ENCODE data around the gene MXRA8. TPM values are rescaled to one million over a fixed set of nuclear protein-coding genes. Genes with fewer than 3 reads are reported as not detected.

MXRA8 gene
- total and polyA plus RNA-seq, 2 donors (not counting 3 experiments of a cell fraction or from before 2014, with no cell fraction given), result 0.82 to 1.9 TPM

GRCh38 chr1:1346501-1346890 is 11.9 kb downstream of the MXRA8 start:
- no peak for TF ChIP-seq EZH2 (IDR thresholded peaks at IDR 0.05; ENCODE audit: borderline replicate concordance, low read depth, low read length, severe bottlenecking)
- no peak for TF ChIP-seq GATA2 (IDR thresholded peaks at IDR 0.05; ENCODE audit: insufficient read depth, insufficient read length, low read depth, low read length)
- no peak for TF ChIP-seq MYC (IDR thresholded peaks at IDR 0.05; ENCODE audit: low read depth, low read length)
- TF ChIP-seq POLR2A (IDR thresholded peaks at IDR 0.05; ENCODE audit: low read depth, low read length), result no peak
- TF ChIP-seq POLR2AphosphoS5 (IDR thresholded peaks at IDR 0.05; ENCODE audit: insufficient read depth, low read depth, low read length), result no peak
- no peak for TF ChIP-seq FOS (IDR thresholded peaks at IDR 0.05; ENCODE audit: borderline replicate concordance, insufficient read depth, low read length)
- no peak for TF ChIP-seq JUN (IDR thresholded peaks at IDR 0.05; ENCODE audit: borderline replicate concordance, insufficient read depth, insufficient read length, low read depth)
- TF ChIP-seq MAX (IDR thresholded peaks at IDR 0.05; ENCODE audit: insufficient read depth, insufficient read length), result no peak
- TF ChIP-seq CTCF (IDR thresholded peaks at IDR 0.05; ENCODE audit: extremely low read depth in 1 of 2, insufficient read depth in 1 of 2, low read depth in 1 of 2, low read length in 2 of 2), result no peak
- H2AFZ ChIP-seq (ENCODE audit: low read depth, low read length), result no peak overlapping the region
- peaks cover 10% of the 10 kb centered on the region for H3K4me1 ChIP-seq (ENCODE audit: control insufficient read depth, extremely low read depth, insufficient read depth, low read length)
- ChIA-PET POLR2A (no interaction called here), CTCF (interaction anchor here (0.6 to 2.0 kb wide), 3 partner anchors 26 to 123 kb away, joined by 3 to 6 read pairs (median 4); no protein-coding TSS in a partner anchor)
- no peak overlapping the region for H3K27ac ChIP-seq (ENCODE audit: insufficient read depth, low read depth, low read length)
- DNase-seq (ENCODE audit: low read depth, low spot score) (no peak), FAIRE-seq (no peak)
- intact Hi-C loops (cut with micrococcal nuclease), result no loop called here
- no TSS peak for BruUV-seq (replicated peaks)
- no peak overlapping the region for H3K4me2 ChIP-seq (ENCODE audit: insufficient read depth, low read length)
- dilution Hi-C loops (cut with MboI; ENCODE audit: extremely low pct_ligation_motif_present, low sequenced_read_pairs), result no loop called here
- H3K36me3 ChIP-seq (ENCODE audit: control insufficient read depth in 2 of 2, extremely low read depth in 1 of 2, insufficient read depth in 2 of 2, low read length in 2 of 2), result peaks cover 0 to 2% of the 10 kb centered on the region in 2 experiments
- no peaks in the 10 kb centered on the region for H4K20me1 ChIP-seq (replicated peaks; ENCODE audit: control insufficient read depth, extremely low read depth, insufficient read depth, low read length)
- H3K4me3 ChIP-seq (replicated peaks in 1 of 3; ENCODE audit: insufficient read depth in 1 of 3, low read depth in 1 of 3, low read length in 3 of 3), result no peak overlapping the region
- H3K9me1 ChIP-seq (replicated peaks; ENCODE audit: control insufficient read depth, extremely low read depth, insufficient read depth, low read length), result no peaks in the 10 kb centered on the region
- no peaks in the 10 kb centered on the region for H3K27me3 ChIP-seq (ENCODE audit: control insufficient read depth in 2 of 2, insufficient read depth in 2 of 2, low read length in 2 of 2)
- H3K9ac ChIP-seq (replicated peaks; ENCODE audit: extremely low read depth, insufficient read depth, low read length), result no peak overlapping the region
- no peaks in the 10 kb centered on the region for H3K9me3 ChIP-seq (replicated peaks; ENCODE audit: control insufficient read depth, insufficient read depth, low read length)
- H3K79me2 ChIP-seq (ENCODE audit: control insufficient read depth, insufficient read depth, low read length), result peaks cover 33% of the 10 kb centered on the region

Measured in endothelial cell of umbilical vein (primary cell).